ENCODE results near the gene RNF212B.

DNA sequence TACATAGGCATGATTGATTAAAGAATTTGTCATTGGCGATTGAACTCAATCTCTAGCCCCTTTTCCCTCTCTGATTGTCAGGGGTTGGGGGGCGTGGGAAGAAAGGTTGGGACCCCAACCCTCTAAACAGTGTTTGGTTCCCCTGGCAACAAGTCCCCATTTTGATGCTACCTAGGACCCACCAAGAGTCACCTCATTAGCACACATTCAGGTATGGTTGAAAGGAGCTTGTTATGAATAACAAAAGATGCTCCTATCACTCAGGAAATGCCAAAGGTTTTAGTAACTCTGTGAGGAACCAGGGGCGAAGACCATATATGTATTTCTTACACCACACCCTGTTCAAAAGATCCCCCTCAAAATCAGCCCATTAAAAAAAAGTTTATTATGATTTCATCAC is 14.3 kb downstream of the RNF212B start:
- TF ChIP-seq CTCF (IDR thresholded peaks at IDR 0.05) (no peak), POLR2A (IDR thresholded peaks at IDR 0.05) (no peak), POLR2AphosphoS5 (IDR thresholded peaks at IDR 0.05) (no peak)

Measured in transverse colon (tissue), 4 donors.